SIG-M5 (cell line): ENCODE results near the gene EPG5.
"Not testable (repeated sequence)": the region's sequence is repeated elsewhere in the genome, so short reads cannot be mapped to it uniquely, and the experiment has no call there.

Experiments
- DNase-seq: peaks from one replicate; lab custom pipeline; 2025; lab: John Stamatoyannopoulos, UW

Gene EPG5

DNA sequence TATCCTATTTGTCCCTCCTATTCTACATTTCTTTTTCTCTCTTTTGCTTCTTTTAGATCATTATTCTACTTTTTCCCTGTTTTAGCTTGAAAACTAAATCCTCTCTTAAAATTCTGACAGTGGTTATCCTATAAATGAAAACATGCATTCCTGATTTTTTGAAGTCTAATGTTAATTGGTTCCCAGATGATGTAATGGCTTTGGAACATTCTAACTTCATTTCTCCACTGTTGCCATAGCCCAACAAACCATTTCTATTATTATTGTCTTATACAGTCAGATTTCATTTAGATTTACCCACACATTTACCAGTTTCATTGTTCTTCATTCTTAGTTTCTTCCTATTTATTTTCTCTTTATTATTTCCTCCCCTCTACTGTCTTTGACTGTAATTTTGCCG lies 105.2 kb downstream of the EPG5 start:
- no peak for DNase-seq

DNA sequence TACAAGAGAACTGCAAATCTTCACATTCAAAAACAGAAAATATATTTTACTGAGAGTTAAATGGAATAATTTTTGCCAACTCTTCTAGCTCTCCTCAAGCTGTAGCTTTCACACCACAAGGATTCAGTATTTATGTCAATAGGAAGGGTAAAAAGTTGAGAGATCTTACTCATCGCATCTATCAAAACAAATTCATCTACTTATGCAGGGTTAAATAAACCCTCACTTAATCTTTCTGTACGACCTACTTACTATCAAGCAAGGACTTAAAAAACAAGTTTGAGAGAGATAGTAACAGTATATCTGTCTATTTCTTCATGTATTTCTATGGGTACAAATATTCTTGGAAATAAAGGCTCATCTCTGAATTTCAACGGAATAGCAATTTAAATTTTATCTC lies 106.2 kb downstream of the EPG5 start:
- DNase-seq: no peak

DNA sequence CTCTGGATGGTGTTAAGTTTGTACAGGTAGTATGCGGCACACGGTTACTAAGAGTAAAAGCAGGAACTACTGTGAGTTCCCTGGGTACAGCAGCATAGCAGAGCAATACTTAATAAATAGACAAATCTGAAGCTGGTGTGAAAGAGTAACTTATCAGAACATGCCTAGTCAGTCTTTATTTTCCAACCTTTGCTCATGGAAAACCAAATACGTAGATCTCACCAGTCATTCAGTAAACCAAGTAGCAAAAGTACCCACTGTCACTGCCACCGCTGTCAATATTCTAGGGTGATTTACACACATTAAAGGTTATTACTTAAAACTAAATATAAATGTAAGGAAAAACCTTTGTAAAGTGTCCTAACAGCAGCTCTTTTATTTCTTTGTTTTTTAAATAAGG lies 106.6 kb downstream of the EPG5 start:
- no peak for DNase-seq

DNA sequence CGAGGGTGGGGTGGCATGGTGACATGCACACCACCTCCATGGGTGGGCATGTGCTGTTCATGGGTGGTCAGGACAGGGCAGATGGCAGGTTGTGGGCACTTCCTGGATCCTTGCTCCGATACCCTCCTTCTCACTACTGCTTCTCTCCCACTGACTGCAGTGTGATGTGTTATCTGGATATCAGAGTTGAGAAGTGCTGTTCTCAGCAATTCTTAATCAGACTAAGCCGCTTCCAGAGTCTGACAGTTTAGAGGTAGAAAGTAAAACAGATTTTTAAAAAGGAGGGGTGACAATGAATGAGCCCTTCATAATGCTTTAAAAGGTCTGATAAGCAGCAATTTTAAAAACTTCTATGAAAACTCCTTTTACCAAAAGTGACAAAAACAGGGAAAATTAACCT lies 107.8 kb downstream of the EPG5 start:
- no peak for DNase-seq

DNA sequence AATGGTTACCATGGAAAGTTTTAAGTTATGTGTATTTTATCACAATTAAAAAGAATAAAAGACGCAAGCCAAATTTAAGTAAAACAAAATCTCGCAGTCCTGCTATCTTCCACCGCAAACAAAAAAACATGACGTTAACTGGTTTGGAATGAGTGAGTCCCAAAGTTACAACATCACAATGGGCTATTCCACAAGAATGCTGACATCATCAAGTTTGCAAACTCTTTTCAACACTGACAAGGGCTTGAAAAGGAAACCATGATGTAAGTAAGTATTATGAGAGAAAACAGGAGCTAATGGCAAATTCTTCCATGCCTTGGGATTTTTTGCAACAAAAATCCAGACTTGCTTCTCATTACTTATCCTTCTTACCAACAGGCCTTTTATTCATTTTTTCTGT lies 110.6 kb downstream of the EPG5 start:
- no peak for DNase-seq

DNA sequence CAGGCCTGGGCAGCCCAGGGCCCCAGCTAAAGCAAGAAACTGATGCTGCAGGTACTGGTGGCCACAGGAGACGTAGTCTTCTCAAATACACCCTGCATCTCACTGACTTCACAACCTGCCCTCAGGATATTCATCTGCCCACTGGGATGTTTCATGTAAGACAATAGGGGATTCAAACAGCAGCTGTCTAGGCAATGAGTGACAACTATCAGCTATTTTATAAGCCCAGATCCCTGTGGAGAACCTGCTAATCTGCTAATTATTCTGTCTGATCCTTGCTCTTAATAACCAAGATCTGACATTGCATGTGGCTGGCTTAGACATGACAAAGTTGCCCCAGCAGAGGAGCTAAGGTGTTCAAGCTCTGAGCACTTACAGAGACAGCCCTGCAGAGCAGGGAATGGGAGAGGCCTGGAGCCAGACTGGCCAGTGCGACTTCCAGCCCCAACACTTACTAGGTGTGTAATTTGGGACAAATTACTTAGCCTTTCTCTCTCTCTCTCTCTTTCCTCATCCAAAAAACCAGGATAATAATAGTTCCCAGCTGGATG lies 113.0 kb downstream of the EPG5 start:
- DNase-seq: no peak

DNA sequence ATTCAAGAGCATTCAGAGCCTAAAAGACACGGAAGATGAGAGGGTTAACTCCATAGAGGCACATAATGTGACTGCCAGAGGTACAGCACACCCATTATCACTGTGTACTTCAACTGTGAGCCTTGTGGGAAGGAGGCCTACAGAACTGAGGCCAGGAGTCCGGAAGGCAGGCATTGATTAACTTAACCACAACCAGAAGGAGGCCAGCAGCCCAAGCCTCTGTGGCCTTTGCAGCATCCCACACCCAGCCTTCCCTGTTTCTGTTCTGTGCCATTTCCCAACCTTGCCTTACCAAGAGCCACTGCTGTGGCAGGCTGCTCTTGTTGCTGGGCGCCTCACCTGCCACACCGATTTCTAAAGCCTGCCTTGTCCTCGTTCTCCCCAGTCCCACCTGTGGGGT lies 114.5 kb downstream of the EPG5 start:
- DNase-seq: no peak

DNA sequence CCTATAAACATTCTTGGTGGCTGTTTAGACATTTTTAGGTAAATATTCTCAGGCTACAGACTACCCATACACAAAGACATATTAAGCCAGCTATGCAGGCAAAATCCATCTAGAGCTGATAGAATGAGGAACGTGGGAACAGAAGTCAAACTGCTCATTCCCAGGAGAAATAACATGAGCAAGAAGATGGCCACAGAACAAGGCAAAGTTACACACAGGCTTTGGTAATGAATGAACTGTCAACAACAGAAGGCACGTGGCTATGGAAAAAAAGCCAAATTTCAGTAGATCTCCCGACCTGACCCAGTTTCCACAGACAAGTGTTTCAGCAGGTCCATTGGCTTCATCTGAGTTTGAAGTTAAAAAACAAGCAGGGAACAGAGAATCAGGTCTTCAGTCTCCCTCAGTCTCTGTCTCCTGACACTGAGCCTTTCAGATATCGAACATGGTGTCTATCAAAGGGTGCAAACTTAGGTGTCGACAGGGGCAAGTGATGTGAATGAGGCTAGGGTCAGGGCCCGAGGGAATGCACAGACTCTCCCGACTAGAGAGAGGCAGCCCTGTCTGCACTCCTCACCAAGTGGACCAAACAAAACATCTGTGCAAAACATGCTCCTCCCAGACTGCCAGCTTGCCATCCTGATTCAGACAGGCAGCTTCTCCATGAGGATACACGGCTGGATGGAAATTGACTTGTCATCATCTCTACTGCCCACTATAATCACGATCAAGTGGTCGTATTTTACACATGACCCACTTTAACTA lies 115.8 kb downstream of the EPG5 start:
- DNase-seq: no peak

DNA sequence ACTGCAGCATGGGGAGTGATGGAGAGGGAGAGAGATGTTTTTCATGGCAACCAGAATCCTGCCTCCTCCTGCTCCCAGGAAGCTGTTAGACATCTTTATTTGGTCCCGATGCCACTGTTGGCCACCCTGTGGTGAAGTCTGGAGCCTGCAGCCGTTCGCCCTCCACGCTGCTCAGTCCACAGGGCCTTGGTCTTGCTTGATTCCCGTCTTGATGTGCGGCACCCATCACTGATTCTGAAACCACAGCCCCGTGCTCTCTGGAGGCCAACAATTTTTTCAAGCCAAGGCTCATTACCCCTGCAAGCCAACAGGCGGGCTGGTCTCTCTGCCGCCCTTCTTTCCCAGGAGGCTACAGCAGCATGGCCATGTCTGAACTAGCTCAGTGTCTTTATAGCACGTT lies 117.1 kb downstream of the EPG5 start:
- DNase-seq: no peak

DNA sequence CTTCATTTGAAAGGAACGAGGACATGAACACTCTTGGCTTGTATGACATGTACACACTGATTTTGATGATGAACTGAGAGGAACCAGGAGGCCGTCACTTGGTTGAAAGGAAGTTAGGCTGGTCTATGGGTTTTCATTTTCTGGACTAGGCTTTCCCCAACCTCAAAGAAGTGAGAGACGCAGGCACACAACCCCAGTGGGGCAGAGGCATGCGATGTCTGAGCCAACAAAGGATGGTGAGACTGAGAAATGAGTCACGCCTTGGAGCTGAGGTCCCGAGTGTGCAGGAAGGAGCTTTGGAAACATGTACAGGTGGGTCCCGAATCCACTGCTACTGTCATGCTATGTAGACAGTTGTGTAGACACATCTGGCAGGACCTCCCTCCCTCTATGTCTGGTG lies 117.6 kb downstream of the EPG5 start:
- no peak for DNase-seq

DNA sequence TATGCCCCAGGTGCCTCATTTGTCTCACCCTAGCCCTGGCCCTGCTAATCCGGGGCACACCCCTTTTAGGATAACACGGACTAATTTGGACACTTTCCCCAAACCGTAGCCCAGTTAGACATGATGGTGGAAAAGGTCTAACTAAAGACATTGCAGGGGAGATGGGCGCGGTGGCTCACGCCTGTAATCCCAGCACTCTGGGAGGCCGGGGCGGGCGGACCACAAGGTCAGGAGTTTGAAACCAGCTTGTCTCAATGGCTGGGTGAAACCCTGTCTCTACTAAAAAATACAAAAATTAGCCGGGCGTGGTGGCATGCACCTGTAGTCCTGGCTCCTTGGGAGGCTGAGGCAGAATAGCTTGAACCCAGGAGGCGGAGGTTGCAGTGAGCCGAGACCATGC lies 118.5 kb downstream of the EPG5 start:
- not testable (repeated sequence) for DNase-seq

DNA sequence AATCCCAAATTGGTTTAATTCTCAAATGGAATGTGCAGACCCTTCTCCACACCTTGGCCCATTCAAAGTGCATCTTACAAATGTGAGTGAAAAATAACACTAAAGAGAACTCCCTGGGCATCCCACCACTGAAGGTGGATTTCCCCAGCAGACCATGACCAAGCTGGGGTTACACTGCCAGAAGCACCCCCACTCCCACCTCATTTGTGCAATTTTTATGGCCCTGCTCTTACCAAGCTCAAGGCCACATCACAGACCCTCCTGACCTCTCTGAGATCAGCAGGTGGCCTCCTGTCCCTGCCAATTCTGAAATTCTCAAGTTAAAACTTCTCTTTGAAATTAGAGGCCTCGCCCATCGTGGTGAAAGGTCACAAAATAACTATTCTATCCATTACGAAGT lies 120.0 kb downstream of the EPG5 start:
- no peak for DNase-seq

DNA sequence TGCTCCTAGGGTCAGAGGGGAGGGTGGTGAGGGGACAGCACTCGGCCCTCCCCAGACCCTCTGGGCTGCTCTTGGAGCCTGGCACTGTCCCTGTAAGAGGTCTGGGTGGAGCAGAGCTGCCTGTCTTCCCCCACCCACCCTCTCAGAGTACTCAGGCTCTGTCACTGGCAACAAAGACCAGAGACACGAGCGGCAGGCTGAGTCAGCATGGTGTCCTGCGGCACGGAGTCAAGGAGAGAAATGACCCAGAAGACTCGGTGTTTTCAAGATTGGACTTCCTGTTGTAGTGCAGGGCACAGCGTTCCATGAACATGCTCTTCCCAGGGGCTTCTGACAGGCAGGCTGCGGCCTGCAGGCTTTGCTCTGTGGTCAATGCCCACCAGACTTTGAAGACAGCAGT lies 121.7 kb downstream of the EPG5 start:
- DNase-seq: no peak

DNA sequence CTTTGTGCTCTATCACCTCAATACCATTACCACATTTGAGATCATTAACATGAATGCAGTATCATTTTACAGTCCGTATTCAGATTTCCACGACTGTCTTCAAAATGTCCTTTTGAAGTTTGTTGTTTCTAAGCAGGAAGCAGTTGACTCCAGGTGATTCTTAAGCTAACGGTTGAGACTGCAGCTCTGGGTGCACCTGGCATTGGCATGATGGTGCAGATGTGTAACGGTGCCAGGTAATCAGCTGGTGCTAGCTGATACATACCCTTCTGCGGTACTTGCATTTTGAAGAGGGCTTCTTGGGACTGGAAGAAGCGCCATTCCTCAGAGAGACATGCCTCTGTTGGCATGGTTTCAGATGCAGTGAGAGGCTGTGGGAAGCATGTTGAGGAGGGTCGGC lies 122.2 kb downstream of the EPG5 start:
- DNase-seq: no peak

DNA sequence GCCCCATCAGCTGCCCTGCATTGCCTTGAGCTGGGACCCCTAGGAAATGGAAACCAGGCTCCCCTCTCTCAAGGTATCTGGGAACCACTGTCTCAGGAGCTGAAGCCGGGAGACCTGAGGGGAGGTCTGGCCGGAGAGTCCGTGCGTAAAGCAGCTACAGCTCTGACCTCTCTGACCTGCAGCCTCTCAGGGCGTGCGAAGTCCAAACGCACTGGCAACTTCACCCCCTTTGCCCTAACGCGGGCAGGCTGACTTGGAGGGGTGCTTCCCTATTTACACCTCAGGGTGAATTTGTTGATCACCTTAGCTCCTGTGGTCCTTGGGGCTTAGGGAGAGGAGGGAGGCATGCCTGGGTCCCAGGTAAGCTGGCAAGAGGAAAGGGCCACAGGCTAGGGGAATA lies 124.1 kb downstream of the EPG5 start:
- no peak for DNase-seq

DNA sequence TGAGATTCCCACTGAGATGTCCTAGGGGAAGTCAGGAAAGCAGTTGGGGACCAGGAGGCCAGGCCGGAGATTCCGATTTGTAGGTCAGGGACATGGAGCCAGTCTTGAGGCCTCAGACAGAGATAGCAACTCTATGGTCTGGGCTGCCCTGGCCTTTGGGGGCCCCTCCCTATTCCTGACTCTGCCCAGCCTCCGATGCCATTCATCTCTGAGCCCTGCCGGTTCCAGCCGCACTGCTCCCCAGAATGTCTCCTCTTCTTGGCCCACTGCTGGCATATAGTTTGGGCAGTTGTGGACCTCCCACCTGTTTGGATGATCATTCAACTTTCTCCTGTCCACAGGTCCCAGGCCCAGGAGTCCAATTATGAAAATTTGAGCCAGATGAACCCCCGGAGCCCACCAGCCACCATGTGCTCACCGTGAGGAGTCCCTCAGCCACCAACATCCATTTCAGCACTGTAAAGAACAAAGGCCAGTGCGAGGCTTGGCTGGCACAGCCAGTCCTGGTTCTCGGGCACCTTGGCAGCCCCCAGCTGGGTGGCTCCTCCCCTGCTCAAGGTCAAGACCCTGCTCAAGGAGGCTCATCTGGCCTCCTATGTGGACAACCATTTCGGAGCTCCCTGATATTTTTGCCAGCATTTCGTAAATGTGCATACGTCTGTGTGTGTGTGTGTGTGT lies 125.2 kb downstream of the EPG5 start:
- no peak for DNase-seq

DNA sequence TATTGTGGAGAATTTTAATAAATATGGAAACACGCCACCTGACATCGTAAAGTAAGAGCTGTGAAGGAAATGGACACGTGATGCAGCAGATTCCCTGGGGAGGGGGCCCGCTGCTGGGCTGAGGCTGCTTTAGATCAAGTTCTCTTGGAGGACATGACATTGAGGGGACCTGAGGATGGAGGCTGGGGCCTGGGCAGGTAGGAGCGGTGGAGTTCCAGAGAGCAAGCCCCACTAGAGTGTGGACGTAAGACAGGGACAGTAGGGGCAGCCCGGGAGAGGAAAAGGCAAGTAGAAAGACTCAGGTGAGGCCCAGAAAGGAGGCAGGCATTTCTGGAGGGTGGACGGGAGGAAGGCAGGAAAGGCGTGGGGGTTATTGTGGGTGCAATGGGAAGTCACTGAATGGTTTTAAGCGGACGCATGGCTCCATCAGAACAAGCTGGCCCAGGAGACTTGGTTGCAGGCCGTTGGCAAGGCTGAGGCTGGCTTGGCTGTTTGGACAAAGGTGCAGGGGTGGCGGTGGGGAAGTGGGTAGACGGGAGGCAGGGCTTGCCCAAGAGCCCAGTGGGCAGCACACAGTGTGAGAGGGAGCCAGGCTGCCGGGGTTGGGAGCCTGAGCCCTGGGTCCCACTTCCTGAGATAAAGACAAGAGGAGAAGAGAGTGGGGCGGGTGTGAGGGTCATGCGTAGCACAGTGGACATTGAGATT lies 125.9 kb downstream of the EPG5 start:
- DNase-seq: no peak

DNA sequence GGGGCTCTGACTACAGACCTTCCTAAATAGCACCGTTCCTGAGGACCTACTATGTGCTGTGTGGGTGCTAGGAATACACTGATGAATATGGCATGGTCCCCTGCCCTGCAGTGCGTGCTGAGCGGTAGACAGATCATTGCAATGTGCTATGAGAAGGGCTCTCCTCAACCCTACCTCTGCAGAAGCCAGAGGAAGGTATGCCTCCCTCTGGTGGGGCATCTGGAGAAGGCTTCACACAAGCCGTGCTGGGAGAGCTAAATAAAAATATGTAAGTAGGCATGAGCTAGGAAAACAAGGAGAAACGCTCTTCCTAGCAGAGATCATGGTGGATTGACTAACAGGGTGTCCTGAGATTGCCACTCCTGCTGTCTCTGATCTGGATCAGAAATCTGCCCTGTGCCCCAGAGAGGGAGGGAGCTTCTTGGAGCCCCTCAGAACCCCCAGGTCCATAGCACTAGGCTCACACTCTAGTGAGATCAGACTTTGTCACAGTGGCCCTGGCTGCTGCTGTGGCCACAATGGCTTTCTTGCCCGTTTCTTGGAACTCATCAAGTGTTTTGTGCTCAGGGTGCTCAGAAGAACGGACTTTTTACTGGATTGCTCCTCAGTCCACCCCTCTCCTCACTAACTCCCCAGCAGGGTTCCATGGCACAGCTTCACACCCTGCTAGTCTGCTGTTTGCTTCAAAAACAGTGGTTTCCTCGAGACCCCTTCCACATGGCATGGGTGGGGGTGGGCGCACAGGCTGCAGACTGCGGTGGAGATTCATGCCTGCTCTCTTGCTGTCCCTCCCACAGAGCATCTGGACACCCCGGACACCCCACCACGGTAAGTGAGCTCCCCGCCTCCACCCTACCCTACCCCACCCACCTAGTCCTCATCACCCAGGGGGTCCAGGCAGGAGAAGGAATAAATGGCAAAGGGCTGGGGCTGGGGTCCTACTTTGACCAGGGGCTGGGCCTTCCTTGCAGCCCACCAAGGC lies 127.4 kb downstream of the EPG5 start:
- DNase-seq: no peak

DNA sequence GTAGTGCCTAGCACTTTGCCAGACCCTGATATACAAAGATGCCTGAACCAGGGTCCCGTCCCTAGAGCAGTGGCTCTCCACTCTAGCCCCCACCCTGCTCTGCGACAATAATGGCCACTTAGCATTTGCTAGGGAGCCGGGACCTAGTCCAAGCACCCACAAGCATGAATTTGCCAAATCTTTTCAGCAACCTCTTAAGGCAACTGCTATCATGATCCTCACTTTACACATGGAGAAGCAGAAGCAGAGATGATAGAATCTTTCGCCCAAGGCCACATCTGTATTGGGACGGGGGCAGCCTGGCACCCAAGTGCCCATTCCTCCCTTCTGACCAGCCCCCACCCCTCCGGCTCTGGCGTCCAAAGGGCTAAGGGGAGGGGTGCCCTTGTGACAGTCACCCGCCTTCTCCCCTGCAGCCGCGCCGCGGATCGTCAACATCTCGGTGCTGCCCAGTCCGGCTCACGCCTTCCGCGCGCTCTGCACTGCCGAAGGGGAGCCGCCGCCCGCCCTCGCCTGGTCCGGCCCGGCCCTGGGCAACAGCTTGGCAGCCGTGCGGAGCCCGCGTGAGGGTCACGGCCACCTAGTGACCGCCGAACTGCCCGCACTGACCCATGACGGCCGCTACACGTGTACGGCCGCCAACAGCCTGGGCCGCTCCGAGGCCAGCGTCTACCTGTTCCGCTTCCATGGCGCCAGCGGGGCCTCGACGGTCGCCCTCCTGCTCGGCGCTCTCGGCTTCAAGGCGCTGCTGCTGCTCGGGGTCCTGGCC lies 128.6 kb downstream of the EPG5 start:
- DNase-seq: no peak

DNA sequence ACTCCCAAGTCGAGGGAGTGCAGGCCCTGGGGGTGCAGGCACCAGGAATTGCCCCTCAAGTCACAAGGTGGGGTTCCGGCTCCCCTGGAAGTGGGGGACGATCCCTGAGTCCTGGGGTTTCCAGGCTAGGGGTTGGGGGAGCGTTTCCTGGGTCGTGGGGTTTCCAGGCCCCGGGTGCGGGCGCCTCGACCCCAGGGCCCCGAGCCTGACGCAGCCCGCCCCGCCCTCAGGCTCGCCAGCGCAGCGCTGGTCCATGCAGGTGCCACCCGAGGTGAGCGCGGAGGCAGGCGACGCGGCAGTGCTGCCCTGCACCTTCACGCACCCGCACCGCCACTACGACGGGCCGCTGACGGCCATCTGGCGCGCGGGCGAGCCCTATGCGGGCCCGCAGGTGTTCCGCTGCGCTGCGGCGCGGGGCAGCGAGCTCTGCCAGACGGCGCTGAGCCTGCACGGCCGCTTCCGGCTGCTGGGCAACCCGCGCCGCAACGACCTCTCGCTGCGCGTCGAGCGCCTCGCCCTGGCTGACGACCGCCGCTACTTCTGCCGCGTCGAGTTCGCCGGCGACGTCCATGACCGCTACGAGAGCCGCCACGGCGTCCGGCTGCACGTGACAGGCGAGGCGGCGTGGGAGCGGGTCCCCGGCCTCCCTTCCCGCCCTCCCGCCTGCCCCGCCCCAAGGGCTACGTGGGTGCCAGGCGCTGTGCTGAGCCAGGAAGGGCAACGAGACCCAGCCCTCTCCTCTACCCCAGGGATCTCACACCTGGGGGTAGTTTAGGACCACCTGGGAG lies 129.7 kb downstream of the EPG5 start:
- DNase-seq: no peak
